Heart right ventricle (tissue), 16 donors: ENCODE data around the gene MPL. TPM values are rescaled to one million over a fixed set of nuclear protein-coding genes. Genes with fewer than 3 reads are reported as not detected.

Source experiments
- ATAC-seq, 8 donors: fragments of 200-7000 bp; cut with Tn5 transposase; one replicate each; pipeline ENCODE4 v1.9.1; 2020; ENCODE audit warnings: mild to moderate bottlenecking in 8 of 8, moderate library complexity in 8 of 8, moderate number of reproducible peaks in 1 of 8
- DNase-seq, 2 donors: peaks; one replicate each; pipeline ENCODE4 v3.0.0-alpha.2; 2020
- H3K27ac ChIP-seq, 10 donors: fragments of 200-600 bp; sonication (generic) in 2 of 10; one replicate each; pipeline versions ENCODE4 v1.5.0 to v1.8.0; 2020 to 2022; ENCODE audit warnings: mild to moderate bottlenecking in 3 of 10
- H3K27me3 ChIP-seq, 7 donors: fragments of 200-600 bp; one replicate each; pipeline ENCODE4 v1.8.0; 2021 to 2022; ENCODE audit warnings: mild to moderate bottlenecking in 2 of 7
- H3K36me3 ChIP-seq, 9 donors: fragments of 200-600 bp; sonication (generic) in 1 of 9; one replicate each; pipeline versions ENCODE4 v1.5.0 to v1.8.0; 2020 to 2022; ENCODE audit warnings: mild to moderate bottlenecking in 2 of 9
- H3K4me1 ChIP-seq, 9 donors: fragments of 200-600 bp; sonication (generic) in 1 of 9; one replicate each; pipeline versions ENCODE4 v1.5.0 to v1.8.0; 2020 to 2022; ENCODE audit warnings: mild to moderate bottlenecking in 4 of 9
- H3K4me3 ChIP-seq, 10 donors: fragments of 200-600 bp; sonication (generic) in 2 of 10; one replicate each; pipeline versions ENCODE4 v1.5.0 to v1.8.0; 2020 to 2022; ENCODE audit warnings: mild to moderate bottlenecking in 7 of 10, moderate library complexity in 2 of 10
- H3K9me3 ChIP-seq, 11 donors: fragments of 200-600 bp in 10 of 11; sonication (generic) in 2 of 11; one replicate each; pipeline versions ENCODE4 v1.5.0 to v1.8.0; 2013 to 2022; ENCODE audit warnings: mild to moderate bottlenecking in 2 of 11, control low read depth in 1 of 11, moderate library complexity in 1 of 11
- WGBS, 2 donors: extraction: QIAGEN DNeasy Blood & Tissue Kit; methylation state at CpG; one replicate each; pipeline ENCODE4 v1.1.7; 2013; ENCODE audit warnings: inconsistent platforms in 1 of 2; 5-methylcytosine and 5-hydroxymethylcytosine counted together
- intact Hi-C, 10 donors: fragments of 100-400 bp; cut with DNase I; formaldehyde crosslinking; loops; one replicate each; pipeline versions ENCODE4 v1.11.1 to v1.14.2; 2022
- polyA plus RNA-seq, 2 donors: library from polyadenylated mRNA; stranded (reverse); fragments of 200-250 nt; gene quantifications; one replicate each; pipeline ENCODE4 v1.2.3, GENCODE V29; 2013
- total RNA-seq, 10 donors: library from RNA; stranded (reverse); fragmentation: NEBNext Ultra II Directional in 3 of 10; extraction: Animal tissue kit (Norgen Biotek cat#: 25700) in 3 of 10; gene quantifications; one replicate each; pipeline versions ENCODE4 v1.2.1 to v1.2.4, GENCODE V29; 2021 to 2023
- TF ChIP-seq, protein P1 (sequence below), 9 donors: fragments of 200-600 bp; sonication (generic) in 2 of 9; IDR thresholded peaks; one replicate each; pipeline versions ENCODE4 v1.5.0 to v1.8.0; 2021 to 2022; ENCODE audit warnings: antibody characterized with exemption in 9 of 9, mild to moderate bottlenecking in 5 of 9, moderate library complexity in 1 of 9
- donor health status: Arrhythmogenic right ventricular cardiomyopathy.
- donor health status: ischemic (EF 13 %, LVEDD 7.1; RV severe dilation, severe dysfunction).
- donor health status: healthy with polysubstance abuse.
- donor health status: DM: no; HTN: yes; CAD: no.
- donor health status: DM: no; HTN: no; CAD: no.
- donor health status: ischemic (EF 25% LVEDD 6.9; RV normal size, moderate dysfunction).
- donor health status: ischemic (EF 25% LVEDD 5.7; RV mildly dilated, moderate dysfunction).
- donor health status: healthy.
- donor health status: DM: yes; HTN: yes; CAD: no.
- donor health status: Ischemic cardiomyopathy.
- donor health status: ischemic (EF 35%, LVEDD 5.7; RV mildly dilated, moderate dysfunction).
- donor health status: nonischemic (EF 11% LVEDD 7.7; RV severe dilation, severe dysfunction).
- donor health status: DM: yes; HTN: yes; CAD: no.
- donor health status: PGD.
- donor health status: ischemic (EF 29% LVEDD 5.4; RV normal size, mild dysfunction).
- donor health status: nonischemic (EF 23%, LVEDD 6.1; RV moderate dilation, normal function).

The MPL gene
- total and polyA plus RNA-seq, 12 donors: 0.03 to 1.2 (median 0.37) TPM

DNA sequence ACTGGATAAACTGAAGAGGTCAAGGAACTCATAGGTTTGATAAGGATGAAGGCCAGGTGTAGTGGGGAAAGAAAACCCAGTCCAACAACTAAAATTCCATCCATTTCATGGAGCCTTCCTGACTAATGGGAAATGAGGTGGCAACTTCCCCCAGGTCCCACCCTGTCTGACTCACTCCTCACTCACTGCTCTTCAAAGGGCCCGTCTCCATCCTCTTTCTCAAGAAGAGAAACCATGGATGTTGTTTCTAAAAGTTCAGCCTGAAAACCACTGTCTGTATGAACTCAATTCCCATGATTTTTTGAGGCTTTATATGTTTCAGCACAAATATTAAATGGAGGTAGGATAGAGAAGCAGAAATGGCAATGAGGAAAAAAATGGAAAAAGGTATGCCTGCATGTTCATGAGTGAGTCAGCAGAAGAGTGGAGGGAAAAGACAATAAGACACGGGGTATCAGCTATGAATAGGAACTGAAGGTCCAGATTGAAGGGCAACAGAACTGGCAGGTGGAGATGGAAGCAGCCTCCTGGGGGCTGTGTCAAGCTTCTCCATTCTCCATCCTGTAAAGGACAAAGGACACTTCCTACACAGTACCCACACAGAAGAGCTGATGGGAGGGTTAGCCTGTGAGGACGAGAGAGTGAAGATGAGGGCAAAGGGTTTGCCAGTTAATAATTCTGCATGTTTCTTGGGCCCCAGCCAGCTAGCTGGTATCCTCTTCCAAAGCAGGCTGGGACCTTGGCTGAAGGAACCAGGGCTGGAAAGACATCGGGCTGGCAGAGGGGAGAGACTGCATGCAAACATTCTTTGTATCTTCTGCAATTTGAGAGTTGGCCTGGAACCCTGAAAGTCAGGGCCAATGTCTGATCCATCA is 35.7 kb downstream of the MPL start:
- WGBS, 2 donors: 48 to 59% methylated on average over 4 of the region's 4 CpGs
- H3K4me3 ChIP-seq: no peak overlapping the region
- peak in 4 of 8 donors; percentile 26 to 49 (median 35) for ATAC-seq

DNA sequence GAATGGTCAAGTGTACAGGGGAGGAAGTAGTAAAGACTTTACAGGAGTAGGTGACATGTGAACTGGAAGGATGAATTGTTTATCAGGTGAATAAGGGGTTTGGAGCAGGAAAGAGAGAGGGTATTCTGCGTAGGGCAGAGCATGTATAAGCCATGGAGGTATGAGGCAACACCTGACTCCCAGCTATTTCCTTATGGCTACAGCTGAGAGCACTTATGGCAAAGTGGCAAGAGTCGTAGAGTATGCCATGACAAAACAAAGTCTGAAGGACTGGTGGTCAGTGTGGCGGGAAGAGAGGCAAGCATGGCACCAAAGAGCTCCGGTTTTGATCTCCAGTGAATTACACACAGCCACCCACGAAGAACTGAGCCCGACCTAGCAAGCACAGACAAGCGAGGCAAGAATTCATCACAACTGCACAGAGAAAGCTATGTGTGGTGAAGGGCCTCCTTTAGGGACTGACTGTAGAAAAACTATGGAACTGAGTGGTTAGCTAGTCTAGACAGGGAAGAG is 39.2 kb downstream of the MPL start:
- H3K4me1 ChIP-seq: peaks cover 7 to 33% (median 15%) of the 10 kb centered on the region in 9 donors
- intact Hi-C loops: loop anchor here in 1 of 10 donors (10.0 kb wide), 1 partner anchor 142 kb away; no protein-coding TSS in a partner anchor
- TF ChIP-seq, protein P1, sequence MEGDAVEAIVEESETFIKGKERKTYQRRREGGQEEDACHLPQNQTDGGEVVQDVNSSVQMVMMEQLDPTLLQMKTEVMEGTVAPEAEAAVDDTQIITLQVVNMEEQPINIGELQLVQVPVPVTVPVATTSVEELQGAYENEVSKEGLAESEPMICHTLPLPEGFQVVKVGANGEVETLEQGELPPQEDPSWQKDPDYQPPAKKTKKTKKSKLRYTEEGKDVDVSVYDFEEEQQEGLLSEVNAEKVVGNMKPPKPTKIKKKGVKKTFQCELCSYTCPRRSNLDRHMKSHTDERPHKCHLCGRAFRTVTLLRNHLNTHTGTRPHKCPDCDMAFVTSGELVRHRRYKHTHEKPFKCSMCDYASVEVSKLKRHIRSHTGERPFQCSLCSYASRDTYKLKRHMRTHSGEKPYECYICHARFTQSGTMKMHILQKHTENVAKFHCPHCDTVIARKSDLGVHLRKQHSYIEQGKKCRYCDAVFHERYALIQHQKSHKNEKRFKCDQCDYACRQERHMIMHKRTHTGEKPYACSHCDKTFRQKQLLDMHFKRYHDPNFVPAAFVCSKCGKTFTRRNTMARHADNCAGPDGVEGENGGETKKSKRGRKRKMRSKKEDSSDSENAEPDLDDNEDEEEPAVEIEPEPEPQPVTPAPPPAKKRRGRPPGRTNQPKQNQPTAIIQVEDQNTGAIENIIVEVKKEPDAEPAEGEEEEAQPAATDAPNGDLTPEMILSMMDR (IDR thresholded peaks at IDR 0.05): no peak
- H3K27ac ChIP-seq: no peak overlapping the region
- DNase-seq: no peak
- H3K4me3 ChIP-seq: no peak overlapping the region
- H3K36me3 ChIP-seq: peaks cover 0 to 58% (median 0%) of the 10 kb centered on the region in 9 donors
- 90 to 91% methylated on average over 7 of the region's 7 CpGs for WGBS, 2 donors
- H3K9me3 ChIP-seq: no peaks in the 10 kb centered on the region
- ATAC-seq: no peak
- H3K27me3 ChIP-seq: no peaks in the 10 kb centered on the region

More for the DNA sequence above, 35.7 kb downstream of the MPL start:
- no peak for DNase-seq
- Histone ChIP-seq H3K36me3 (peaks cover 0 to 42% (median 0%) of the 10 kb centered on the region in 9 donors), H3K4me1 (peaks cover 13 to 44% (median 21%) of the 10 kb centered on the region in 9 donors), H3K27me3 (no peaks in the 10 kb centered on the region), H3K9me3 (no peaks in the 10 kb centered on the region), H3K27ac (peak overlapping the region in 9 of 10 donors; percentile 4 to 84 (median 34))
- TF ChIP-seq, protein P1 (IDR thresholded peaks at IDR 0.05): no peak
- intact Hi-C loops: loop anchor here in 2 of 10 donors (5.0 to 10.0 kb wide), 2 partner anchors 136 to 139 kb away; no protein-coding TSS in a partner anchor

- no peaks in the 10 kb centered on the region for H3K27me3 ChIP-seq
- H3K9me3 ChIP-seq: no peaks in the 10 kb centered on the region
- DNase-seq: no peak
- intact Hi-C loops: loop anchor here in 1 of 10 donors (10.0 kb wide), 1 partner anchor 143 kb away; no protein-coding TSS in a partner anchor
- TF ChIP-seq, protein P1 (IDR thresholded peaks at IDR 0.05): no peak
- peaks cover 0 to 69% (median under 1%) of the 10 kb centered on the region in 9 donors for H3K36me3 ChIP-seq
- H3K27ac ChIP-seq: no peak overlapping the region
- peaks cover 6 to 35% (median 25%) of the 10 kb centered on the region in 9 donors for H3K4me1 ChIP-seq
- ATAC-seq: no peak
- WGBS, 2 donors: 94 to 98% methylated on average over 1 of the region's 1 CpG
- H3K4me3 ChIP-seq: no peak overlapping the region
Observed at GRCh38 chr1:43377831-43378230, 40.2 kb downstream of the MPL start.

DNA sequence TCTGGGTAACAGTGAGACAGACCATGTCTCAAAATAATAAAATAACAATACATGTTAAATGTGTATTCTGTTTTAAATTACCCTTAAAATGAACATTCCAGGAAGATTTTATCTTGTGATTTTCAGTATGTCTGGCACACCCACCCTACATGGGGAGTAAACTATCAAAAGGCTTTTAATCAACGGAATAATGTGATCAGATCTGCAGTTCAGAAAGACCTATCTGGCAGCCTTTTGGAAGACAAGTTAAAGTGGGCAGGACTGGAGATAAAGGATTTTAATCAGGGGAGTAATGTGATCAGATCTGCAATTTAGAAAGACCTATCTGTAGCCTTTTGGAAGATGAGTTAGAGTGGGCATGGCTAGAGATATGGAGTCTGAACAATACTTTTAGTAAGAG is 41.9 kb downstream of the MPL start:
- ATAC-seq (no peak), DNase-seq (no peak)
- intact Hi-C loops: loop anchor here in 1 of 10 donors (10.0 kb wide), 1 partner anchor 145 kb away; no protein-coding TSS in a partner anchor
- no peak overlapping the region for H3K27ac ChIP-seq
- no peaks in the 10 kb centered on the region for H3K9me3 ChIP-seq
- 96% methylated on average over 1 of the region's 1 CpG for WGBS, 2 donors
- no peaks in the 10 kb centered on the region for H3K27me3 ChIP-seq
- TF ChIP-seq, protein P1 (IDR thresholded peaks at IDR 0.05): no peak
- H3K4me1 ChIP-seq: peaks cover 0 to 24% (median 20%) of the 10 kb centered on the region in 9 donors
- H3K4me3 ChIP-seq: no peak overlapping the region
- peaks cover 0 to 82% (median 16%) of the 10 kb centered on the region in 9 donors for H3K36me3 ChIP-seq
